ENCODE measurements around the gene ALKBH2.

The ALKBH2 gene

GRCh38 chr12:109097435-109098182 lies 4.3 kb upstream of the ALKBH2 start, which contains the start of gene UNG:
UNG (plus strand) TSS chr12:109097597; CDS start chr12:109097680, 83 bp downstream.
- no peak for TF ChIP-seq CTCF (IDR thresholded peaks at IDR 0.05; ENCODE audit: control insufficient read depth, insufficient read depth, low read depth, low read length, missing control alignments)
- H3K4me3 ChIP-seq (ENCODE audit: control insufficient read depth, low read depth, low read length), result peak within 1 kb of the TSS; percentile 93
- DNase-seq (ENCODE audit: low read depth), result peak; percentile 66

- no peak for TF ChIP-seq CTCF (IDR thresholded peaks at IDR 0.05; ENCODE audit: control insufficient read depth, insufficient read depth, low read depth, low read length, missing control alignments)
- no peak for DNase-seq (ENCODE audit: low read depth)
- peak overlapping the region; percentile 93 for H3K4me3 ChIP-seq (ENCODE audit: control insufficient read depth, low read depth, low read length)
Measured at GRCh38 chr12:109097140-109097434, 3.8 kb upstream of the ALKBH2 start.

GRCh38 chr12:109092497-109093021 lies 713 bp downstream of the ALKBH2 start:
- no peak for DNase-seq (ENCODE audit: low read depth)
- no peak for TF ChIP-seq CTCF (IDR thresholded peaks at IDR 0.05; ENCODE audit: control insufficient read depth, insufficient read depth, low read depth, low read length, missing control alignments)
- peak overlapping the region; percentile 52 for H3K4me3 ChIP-seq (ENCODE audit: control insufficient read depth, low read depth, low read length)

- H3K4me3 ChIP-seq (ENCODE audit: control insufficient read depth, low read depth, low read length), result no peak overlapping the region
- DNase-seq (ENCODE audit: low read depth), result no peak
- no peak for TF ChIP-seq CTCF (IDR thresholded peaks at IDR 0.05; ENCODE audit: control insufficient read depth, insufficient read depth, low read depth, low read length, missing control alignments)
Measured at GRCh38 chr12:109089683-109090082, 3.6 kb downstream of the ALKBH2 start.

GRCh38 chr12:109088818-109089217 lies 4.5 kb downstream of the ALKBH2 start:
- no peak for TF ChIP-seq CTCF (IDR thresholded peaks at IDR 0.05; ENCODE audit: control insufficient read depth, insufficient read depth, low read depth, low read length, missing control alignments)
- no peak for DNase-seq (ENCODE audit: low read depth)
- H3K4me3 ChIP-seq (ENCODE audit: control insufficient read depth, low read depth, low read length), result no peak overlapping the region

GRCh38 chr12:109087250-109087649 lies 6.0 kb downstream of the ALKBH2 start:
- TF ChIP-seq CTCF (IDR thresholded peaks at IDR 0.05; ENCODE audit: control insufficient read depth, insufficient read depth, low read depth, low read length, missing control alignments), result no peak
- no peak overlapping the region for H3K4me3 ChIP-seq (ENCODE audit: control insufficient read depth, low read depth, low read length)
- DNase-seq (ENCODE audit: low read depth), result no peak
